ENCODE results near the gene SLC13A1. TPM values are rescaled to one million over a fixed set of nuclear protein-coding genes. Genes with fewer than 3 reads are reported as not detected.

SLC13A1 gene
- total and polyA plus RNA-seq, 10 of the 15 experiments (the other 5 are each of a cell fraction or from before 2014, with no cell fraction given), result 0.10 TPM; not detected in 9

- H3K36me3 ChIP-seq (ENCODE audit: control insufficient read depth in 2 of 2, insufficient read depth in 2 of 2, low read length in 1 of 2), result no peaks in the 10 kb centered on the region
- no peaks in the 10 kb centered on the region for H4K20me1 ChIP-seq (ENCODE audit: control insufficient read depth, insufficient read depth)
- no peak for DNase-seq (ENCODE audit: low read depth, low spot score)
- POLR2A ChIA-PET, result no interaction called here
- CTCF ChIA-PET, result interaction anchor here (0.7 to 5.4 kb wide), 14 partner anchors 8 to 852 kb away, joined by 3 to 45 read pairs (median 4); no protein-coding TSS in a partner anchor
- H3K9me3 ChIP-seq (replicated peaks; ENCODE audit: control insufficient read depth, insufficient read depth, low read length), result no peaks in the 10 kb centered on the region
- SMC1A ChIA-PET (ENCODE audit: uncharacterized antibody, unreplicated experiment), result interaction anchor here (0.8 to 2.7 kb wide), 7 partner anchors 83 to 520 kb away, joined by 3 to 30 read pairs (median 3); no protein-coding TSS in a partner anchor
- no peak overlapping the region for H3K4me2 ChIP-seq (ENCODE audit: control insufficient read depth, insufficient read depth)
- ATAC-seq, result peak; percentile 81
- no TSS peak for BruUV-seq (replicated peaks)
- no peaks in the 10 kb centered on the region for H3K4me1 ChIP-seq (ENCODE audit: control insufficient read depth, insufficient read depth, low read length)
- WGBS (ENCODE audit: insufficient coverage, insufficient replicate concordance, low lambda C conversion rate, missing lambda C conversion rate), result 24% methylated on average over 5 of the region's 5 CpGs
- peak; percentile 31 for FAIRE-seq
- no peak overlapping the region for H3K9ac ChIP-seq (ENCODE audit: control insufficient read depth, insufficient read depth, low read length)
- intact Hi-C loops (cut with micrococcal nuclease; ENCODE audit: unreplicated experiment), result loop anchor here (1.0 kb wide), 2 partner anchors 84 to 297 kb away; no protein-coding TSS in a partner anchor
- H3K27ac ChIP-seq (ENCODE audit: control insufficient read depth, insufficient read depth), result no peak overlapping the region
- no peak overlapping the region for H2AFZ ChIP-seq (ENCODE audit: control insufficient read depth, low read depth, low read length)
- no peak overlapping the region for H3K4me3 ChIP-seq
- no peaks in the 10 kb centered on the region for H3K79me2 ChIP-seq (ENCODE audit: control insufficient read depth, insufficient read depth, low read length)
- RAD21 ChIA-PET (ENCODE audit: unreplicated experiment), result interaction anchor here (0.9 to 1.9 kb wide), 9 partner anchors 61 to 522 kb away, joined by 3 to 17 read pairs (median 3); no protein-coding TSS in a partner anchor
- no peaks in the 10 kb centered on the region for H3K27me3 ChIP-seq (replicated peaks in 1 of 2; ENCODE audit: control insufficient read depth in 2 of 2, insufficient read depth in 2 of 2, low read length in 1 of 2)
- in situ Hi-C loops (cut with MboI), result no loop called here
- peak; percentile 80 for TF ChIP-seq RAD21 (IDR thresholded peaks at IDR 0.05; ENCODE audit: insufficient read depth, low read depth, low read length)
- TF ChIP-seq RUNX3 (IDR thresholded peaks at IDR 0.05; ENCODE audit: low read length), result peak; percentile 55
- peak; percentile 61 to 74 (median 71) for TF ChIP-seq CTCF (IDR thresholded peaks at IDR 0.05 in 2 of 3, conservative IDR thresholded peaks at IDR 0.05 in 1 of 3; ENCODE audit: control insufficient read depth in 2 of 3, extremely low read depth in 1 of 3, insufficient read depth in 1 of 3, low read depth in 3 of 3, low read length in 3 of 3)
- peak; percentile 60; the same call in 1 of the 2 replicates for TF ChIP-seq SMC3 (IDR thresholded peaks at IDR 0.05; ENCODE audit: borderline replicate concordance, low read length)
- no peak for TF ChIP-seq STAT1 (conservative IDR thresholded peaks at IDR 0.05)
- TF ChIP-seq SUZ12 (IDR thresholded peaks at IDR 0.05; ENCODE audit: unreplicated experiment), result no peak
These were observed 129.0 kb downstream of the SLC13A1 start for GRCh38 chr7:123070702-123071286.

Measured in GM12878 (cell line).